ENCODE results near the gene RAB29.
A peak's percentile ranks its signal among the peaks of the same experiment; 100 is the strongest.
"Not testable (repeated sequence)": the region's sequence is repeated elsewhere in the genome, so short reads cannot be mapped to it uniquely, and the experiment has no call there.

The RAB29 gene, protein sequence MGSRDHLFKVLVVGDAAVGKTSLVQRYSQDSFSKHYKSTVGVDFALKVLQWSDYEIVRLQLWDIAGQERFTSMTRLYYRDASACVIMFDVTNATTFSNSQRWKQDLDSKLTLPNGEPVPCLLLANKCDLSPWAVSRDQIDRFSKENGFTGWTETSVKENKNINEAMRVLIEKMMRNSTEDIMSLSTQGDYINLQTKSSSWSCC

DNA sequence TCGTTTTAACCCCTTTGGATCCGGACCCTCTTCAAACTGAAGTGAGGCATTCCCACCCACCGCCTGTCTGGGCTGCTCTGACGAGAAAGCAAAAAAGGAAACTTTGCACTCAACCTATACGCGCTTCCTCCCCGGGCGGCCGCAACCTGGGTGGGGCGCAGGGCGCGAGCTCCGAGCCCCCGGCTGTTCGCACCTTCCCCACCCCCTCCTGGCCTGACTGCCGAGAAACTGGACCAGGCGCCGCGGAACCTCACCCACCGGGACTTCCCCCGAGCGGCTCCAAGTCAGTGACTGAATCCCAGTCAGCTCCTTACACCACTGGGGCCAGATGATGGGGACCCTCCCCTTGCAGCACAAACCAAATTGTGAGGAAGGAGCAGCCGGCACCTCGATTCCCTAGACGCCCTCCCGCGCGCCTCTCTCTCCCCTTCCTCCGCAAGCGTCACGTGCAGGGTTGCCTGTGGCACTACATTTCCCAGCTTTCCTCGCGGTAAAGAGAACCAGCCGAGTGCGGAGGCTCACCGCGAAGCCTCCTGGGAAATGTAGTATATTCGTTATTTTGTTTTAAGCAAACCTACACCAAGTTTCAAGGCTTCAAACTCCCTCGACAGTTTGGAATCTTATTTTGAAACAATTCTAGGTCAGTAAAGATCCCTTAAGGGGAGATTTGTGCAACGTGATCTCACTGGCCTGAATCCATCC lies at the start of gene RAB29:
Gene RAB29, minus strand, starts transcription at position 468 of the 702 bp plus-strand sequence. CDS start 526 bp downstream, outside the sequence.
- Histone ChIP-seq H3K27me3 (ENCODE audit: control insufficient read depth in 2 of 2, insufficient read depth in 2 of 2, low read length in 2 of 2) (no peaks in the 10 kb centered on the region), H3K4me3 (ENCODE audit: low read length in 2 of 2) (peak within 1 kb of the TSS; percentile 89 to 94), H3K9ac (ENCODE audit: low read depth in 1 of 2, low read length in 2 of 2) (peak within 1 kb of the TSS; percentile 80 to 83), H3K36me3 (ENCODE audit: control insufficient read depth in 2 of 2, insufficient read depth in 2 of 2, low read length in 2 of 2) (peaks cover under 1 to 4% of the 10 kb centered on the region in 2 donors), H3K27ac (ENCODE audit: low read depth in 2 of 2, low read length in 2 of 2) (peak within 1 kb of the TSS; percentile 31 to 68), H3K4me1 (ENCODE audit: control insufficient read depth in 2 of 2, insufficient read depth in 2 of 2, low read length in 2 of 2) (peaks cover 3 to 6% of the 10 kb centered on the region in 2 donors), H3K9me3 (ENCODE audit: control insufficient read depth in 2 of 2, low read length in 2 of 2) (no peaks in the 10 kb centered on the region)

DNA sequence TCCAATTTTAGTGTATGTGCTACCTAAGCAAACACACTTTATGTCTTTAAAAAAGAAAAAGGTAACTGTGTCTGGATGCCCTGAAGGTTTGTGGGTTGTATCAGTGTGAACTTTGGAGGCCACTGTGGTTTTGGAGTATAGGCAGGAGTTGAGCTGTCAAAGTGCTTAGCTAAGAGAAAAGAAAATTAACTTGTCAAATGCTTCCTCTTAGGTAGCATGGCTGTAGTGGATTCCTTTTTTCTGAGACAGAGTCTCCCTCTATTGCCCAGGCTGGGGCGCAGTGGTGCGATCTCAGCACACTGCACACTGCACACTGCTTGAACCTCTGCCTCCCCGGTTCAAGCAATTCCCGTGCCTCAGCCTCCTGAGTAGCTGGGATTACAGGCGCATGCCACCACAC lies 48.9 kb upstream of the RAB29 start:
- H3K4me3 ChIP-seq (ENCODE audit: low read length in 2 of 2) = no peak overlapping the region
- H3K27me3 ChIP-seq (ENCODE audit: control insufficient read depth in 2 of 2, insufficient read depth in 2 of 2, low read length in 2 of 2) = no peaks in the 10 kb centered on the region
- H3K4me1 ChIP-seq (ENCODE audit: control insufficient read depth in 2 of 2, insufficient read depth in 2 of 2, low read length in 2 of 2) = no peaks in the 10 kb centered on the region
- no peak overlapping the region for H3K27ac ChIP-seq (ENCODE audit: low read depth in 2 of 2, low read length in 2 of 2)
- H3K9ac ChIP-seq (ENCODE audit: low read depth in 1 of 2, low read length in 2 of 2) = no peak overlapping the region
- H3K36me3 ChIP-seq (ENCODE audit: control insufficient read depth in 2 of 2, insufficient read depth in 2 of 2, low read length in 2 of 2) = no peaks in the 10 kb centered on the region
- no peaks in the 10 kb centered on the region for H3K9me3 ChIP-seq (ENCODE audit: control insufficient read depth in 2 of 2, low read length in 2 of 2)

DNA sequence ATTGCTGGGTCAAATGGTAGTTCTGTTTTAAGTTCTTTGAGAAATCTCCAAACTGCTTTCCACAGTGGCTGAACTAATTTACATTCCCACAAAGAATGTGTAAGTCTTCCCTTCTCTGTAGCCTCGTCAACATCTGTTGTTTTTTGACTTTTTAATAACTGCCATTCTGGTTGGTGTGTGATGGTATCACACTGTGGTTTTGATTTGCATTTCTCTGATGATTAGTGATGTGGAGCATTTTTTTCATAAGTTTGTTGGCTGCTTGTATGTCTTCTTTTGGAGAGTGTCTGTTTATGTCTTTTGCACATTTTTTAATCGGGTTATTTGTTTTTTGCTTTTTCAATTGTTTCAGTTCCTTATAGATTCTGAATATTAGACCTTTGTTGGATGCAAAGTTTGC lies 48.0 kb upstream of the RAB29 start:
- H3K9ac ChIP-seq (ENCODE audit: low read depth in 1 of 2, low read length in 2 of 2); H3K36me3 ChIP-seq (ENCODE audit: control insufficient read depth in 2 of 2, insufficient read depth in 2 of 2, low read length in 2 of 2); H3K4me3 ChIP-seq (ENCODE audit: low read length in 2 of 2); H3K27me3 ChIP-seq (ENCODE audit: control insufficient read depth in 2 of 2, insufficient read depth in 2 of 2, low read length in 2 of 2); H3K27ac ChIP-seq (ENCODE audit: low read depth in 2 of 2, low read length in 2 of 2); H3K4me1 ChIP-seq (ENCODE audit: control insufficient read depth in 2 of 2, insufficient read depth in 2 of 2, low read length in 2 of 2); H3K9me3 ChIP-seq (ENCODE audit: control insufficient read depth in 2 of 2, low read length in 2 of 2): not testable (repeated sequence)

DNA sequence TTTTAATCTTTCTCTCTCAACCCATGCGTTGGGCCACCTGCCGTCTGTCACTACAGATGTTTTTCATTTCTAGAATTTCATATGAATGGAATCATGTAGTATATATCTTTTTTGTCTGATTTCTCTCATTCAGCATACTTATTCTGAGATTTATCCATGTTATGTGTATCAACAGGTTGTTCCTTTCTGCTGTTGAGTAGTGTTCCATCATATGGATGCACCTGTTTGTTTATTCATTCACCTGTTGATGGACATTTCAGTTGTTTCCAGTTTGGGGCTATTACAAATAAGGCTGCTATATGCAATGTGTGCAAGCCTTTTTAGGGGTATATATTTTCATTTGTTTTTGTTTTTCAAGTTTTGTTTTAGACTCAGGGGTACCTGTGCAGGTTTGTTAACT lies 47.1 kb upstream of the RAB29 start:
- Histone ChIP-seq H3K27ac (ENCODE audit: low read depth in 2 of 2, low read length in 2 of 2) (no peak overlapping the region), H3K9ac (ENCODE audit: low read depth in 1 of 2, low read length in 2 of 2) (no peak overlapping the region), H3K9me3 (ENCODE audit: control insufficient read depth in 2 of 2, low read length in 2 of 2) (no peaks in the 10 kb centered on the region), H3K36me3 (ENCODE audit: control insufficient read depth in 2 of 2, insufficient read depth in 2 of 2, low read length in 2 of 2) (no peaks in the 10 kb centered on the region), H3K27me3 (ENCODE audit: control insufficient read depth in 2 of 2, insufficient read depth in 2 of 2, low read length in 2 of 2) (no peaks in the 10 kb centered on the region), H3K4me1 (ENCODE audit: control insufficient read depth in 2 of 2, insufficient read depth in 2 of 2, low read length in 2 of 2) (no peaks in the 10 kb centered on the region), H3K4me3 (ENCODE audit: low read length in 2 of 2) (no peak overlapping the region)

DNA sequence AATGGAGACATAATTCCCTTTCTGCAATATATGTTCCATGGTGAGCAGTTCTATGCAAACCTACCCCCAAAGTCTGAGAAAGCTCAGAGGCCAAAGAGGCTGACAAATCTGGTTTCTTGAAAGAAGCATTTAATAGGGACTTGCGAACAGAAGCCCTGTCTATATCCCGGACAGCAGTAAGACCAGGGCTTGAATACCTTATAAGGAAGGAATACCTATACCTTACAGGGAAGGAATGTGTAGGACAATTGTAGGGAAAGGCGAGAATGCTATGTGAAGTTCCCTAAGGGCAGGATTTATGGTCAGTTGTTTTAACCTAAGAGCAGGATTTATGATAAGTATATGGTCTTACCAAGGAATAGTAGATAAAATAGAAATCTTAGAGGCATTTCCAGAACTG lies 42.7 kb upstream of the RAB29 start:
- H3K9ac ChIP-seq (ENCODE audit: low read depth in 1 of 2, low read length in 2 of 2) = no peak overlapping the region
- no peak overlapping the region for H3K27ac ChIP-seq (ENCODE audit: low read depth in 2 of 2, low read length in 2 of 2)
- no peaks in the 10 kb centered on the region for H3K36me3 ChIP-seq (ENCODE audit: control insufficient read depth in 2 of 2, insufficient read depth in 2 of 2, low read length in 2 of 2)
- no peak overlapping the region for H3K4me3 ChIP-seq (ENCODE audit: low read length in 2 of 2)
- no peaks in the 10 kb centered on the region for H3K27me3 ChIP-seq (ENCODE audit: control insufficient read depth in 2 of 2, insufficient read depth in 2 of 2, low read length in 2 of 2)
- peaks cover 6% of the 10 kb centered on the region in 2 donors for H3K4me1 ChIP-seq (ENCODE audit: control insufficient read depth in 2 of 2, insufficient read depth in 2 of 2, low read length in 2 of 2)
- no peaks in the 10 kb centered on the region for H3K9me3 ChIP-seq (ENCODE audit: control insufficient read depth in 2 of 2, low read length in 2 of 2)

DNA sequence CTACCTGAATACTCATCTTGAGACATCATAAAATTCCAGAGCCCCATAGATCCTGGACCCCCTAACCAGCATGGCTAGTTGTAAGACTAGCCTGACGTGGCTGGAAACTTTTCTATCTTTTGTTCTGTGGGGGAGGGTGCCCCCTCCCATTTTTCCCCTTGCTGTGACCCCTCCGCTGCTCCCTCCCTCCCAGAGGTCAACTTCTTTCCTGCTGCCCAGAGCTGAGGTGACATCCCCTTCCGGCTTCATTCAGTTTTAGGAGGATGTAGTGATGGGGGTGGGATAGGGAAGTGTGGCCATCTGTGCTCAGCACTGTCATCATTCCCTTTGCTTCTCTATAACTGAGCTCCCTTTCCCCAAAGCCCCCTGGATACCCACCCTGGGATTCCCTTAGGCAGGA lies 42.1 kb upstream of the RAB29 start:
- H3K27ac ChIP-seq (ENCODE audit: low read depth in 2 of 2, low read length in 2 of 2) = no peak overlapping the region
- no peak overlapping the region for H3K9ac ChIP-seq (ENCODE audit: low read depth in 1 of 2, low read length in 2 of 2)
- H3K36me3 ChIP-seq (ENCODE audit: control insufficient read depth in 2 of 2, insufficient read depth in 2 of 2, low read length in 2 of 2) = no peaks in the 10 kb centered on the region
- H3K4me1 ChIP-seq (ENCODE audit: control insufficient read depth in 2 of 2, insufficient read depth in 2 of 2, low read length in 2 of 2) = peaks cover 6 to 7% of the 10 kb centered on the region in 2 donors
- no peaks in the 10 kb centered on the region for H3K27me3 ChIP-seq (ENCODE audit: control insufficient read depth in 2 of 2, insufficient read depth in 2 of 2, low read length in 2 of 2)
- no peak overlapping the region for H3K4me3 ChIP-seq (ENCODE audit: low read length in 2 of 2)
- no peaks in the 10 kb centered on the region for H3K9me3 ChIP-seq (ENCODE audit: control insufficient read depth in 2 of 2, low read length in 2 of 2)

DNA sequence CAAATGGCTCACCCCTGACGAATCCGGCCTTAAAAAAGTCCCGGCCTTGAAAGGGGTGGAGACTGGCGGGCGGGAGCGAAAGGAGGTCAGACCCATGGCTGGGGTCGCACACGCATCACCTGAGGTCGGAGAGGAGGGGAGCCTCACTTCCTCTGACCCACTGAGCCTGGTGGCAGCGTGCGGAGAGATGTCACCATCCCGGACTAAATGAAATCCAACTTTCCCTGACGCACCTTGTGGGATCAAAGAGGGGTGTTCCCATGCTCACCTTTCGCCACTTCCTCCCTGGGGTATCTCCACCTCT lies 38.4 kb upstream of the RAB29 start:
- no peaks in the 10 kb centered on the region for H3K27me3 ChIP-seq (ENCODE audit: control insufficient read depth in 2 of 2, insufficient read depth in 2 of 2, low read length in 2 of 2)
- peak overlapping the region; percentile 76 for H3K9ac ChIP-seq (ENCODE audit: low read depth in 1 of 2, low read length in 2 of 2)
- peak overlapping the region; percentile 78 to 83 for H3K4me3 ChIP-seq (ENCODE audit: low read length in 2 of 2)
- peak overlapping the region in 1 of 2 donors; percentile 65 for H3K27ac ChIP-seq (ENCODE audit: low read depth in 2 of 2, low read length in 2 of 2)
- no peaks in the 10 kb centered on the region for H3K36me3 ChIP-seq (ENCODE audit: control insufficient read depth in 2 of 2, insufficient read depth in 2 of 2, low read length in 2 of 2)
- H3K4me1 ChIP-seq (ENCODE audit: control insufficient read depth in 2 of 2, insufficient read depth in 2 of 2, low read length in 2 of 2) = peaks cover 6 to 16% of the 10 kb centered on the region in 2 donors
- H3K9me3 ChIP-seq (ENCODE audit: control insufficient read depth in 2 of 2, low read length in 2 of 2) = no peaks in the 10 kb centered on the region

DNA sequence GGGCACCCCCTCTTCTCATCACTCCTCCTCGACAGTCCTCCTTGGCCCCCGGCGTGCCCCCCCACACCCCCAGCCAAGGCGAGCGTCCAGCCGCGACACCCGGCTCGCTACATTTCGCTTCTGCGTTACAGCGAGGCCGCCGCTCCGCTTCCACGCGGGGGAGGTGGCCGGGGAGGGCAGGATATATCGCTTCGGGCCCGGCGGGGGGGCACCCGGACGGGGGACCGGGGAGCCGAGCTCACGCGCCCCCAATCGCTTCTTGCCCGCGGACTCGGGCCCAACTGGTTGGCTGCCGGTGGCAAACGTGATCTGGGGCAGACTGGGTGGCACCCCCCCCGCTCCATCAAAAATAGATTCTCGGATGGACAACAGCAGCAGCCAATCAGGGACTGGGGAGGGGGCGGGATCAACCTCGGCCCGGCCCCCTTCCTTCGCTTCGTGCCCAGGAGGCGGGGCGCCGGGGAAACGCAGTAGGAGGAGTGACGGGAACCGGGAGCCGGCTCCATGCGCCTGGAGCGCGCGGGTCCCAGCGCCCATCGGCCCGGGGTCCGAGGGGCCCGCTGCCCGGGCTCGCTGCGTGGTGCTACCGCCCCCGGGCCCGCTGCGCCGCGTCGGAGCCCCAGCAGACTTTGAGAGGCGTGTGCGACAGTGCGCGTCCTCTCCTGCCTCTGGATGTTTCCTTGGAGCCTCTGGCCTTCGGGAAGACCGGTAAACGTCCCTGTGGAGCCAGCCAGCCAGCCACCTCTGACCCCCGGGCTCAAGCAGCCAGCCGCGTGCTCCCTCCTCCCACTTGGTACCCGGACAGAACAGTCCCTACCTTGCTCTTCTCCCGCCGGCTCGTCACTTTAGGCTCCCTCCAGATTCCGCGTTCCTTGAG lies 37.8 kb upstream of the RAB29 start, which contains the start of gene SLC41A1:
Gene SLC41A1, minus strand, starts transcription at position 321 of the 877 bp plus-strand sequence. CDS start 2,757 bp downstream, outside the sequence.
- no peaks in the 10 kb centered on the region for H3K36me3 ChIP-seq (ENCODE audit: control insufficient read depth in 2 of 2, insufficient read depth in 2 of 2, low read length in 2 of 2)
- peak within 1 kb of the TSS; percentile 64 to 65 for H3K27ac ChIP-seq (ENCODE audit: low read depth in 2 of 2, low read length in 2 of 2)

DNA sequence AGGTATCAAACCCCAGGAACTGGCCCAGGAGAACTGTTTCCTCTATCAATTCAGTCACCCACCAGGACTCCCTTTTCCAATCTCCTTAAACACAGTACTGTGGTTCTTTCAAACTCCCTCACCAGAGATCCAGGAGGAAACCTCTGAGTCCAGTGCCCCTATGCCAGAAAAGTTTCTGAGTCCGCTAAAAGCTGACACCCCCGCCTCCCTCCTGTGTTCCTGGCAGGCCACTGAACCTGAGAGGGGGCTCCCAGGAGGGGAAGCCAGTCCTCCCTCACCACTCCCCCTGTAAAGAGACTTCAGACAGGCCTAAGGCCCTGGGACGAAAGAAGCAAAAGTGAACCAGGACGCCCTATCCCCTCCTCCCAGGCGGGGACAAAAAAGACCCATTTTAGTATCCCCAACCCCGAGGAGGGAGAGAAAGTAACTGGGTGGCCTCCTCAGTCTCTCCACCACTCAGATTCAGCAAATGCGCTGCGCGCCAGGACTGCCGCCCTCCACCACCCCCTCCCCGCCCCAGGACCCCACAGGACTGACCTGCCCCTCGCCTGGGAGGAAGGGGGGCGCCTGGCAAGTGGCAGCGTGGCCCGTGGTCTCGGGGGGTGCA lies 37.1 kb upstream of the RAB29 start:
- H3K9me3 ChIP-seq (ENCODE audit: control insufficient read depth in 2 of 2, low read length in 2 of 2) = no peaks in the 10 kb centered on the region
- H3K4me1 ChIP-seq (ENCODE audit: control insufficient read depth in 2 of 2, insufficient read depth in 2 of 2, low read length in 2 of 2) = peaks cover 6 to 16% of the 10 kb centered on the region in 2 donors
- peak overlapping the region; percentile 54 to 76 for H3K9ac ChIP-seq (ENCODE audit: low read depth in 1 of 2, low read length in 2 of 2)
- H3K27ac ChIP-seq (ENCODE audit: low read depth in 2 of 2, low read length in 2 of 2) = peak overlapping the region; percentile 64 to 65
- peak overlapping the region; percentile 78 to 83 for H3K4me3 ChIP-seq (ENCODE audit: low read length in 2 of 2)
- H3K27me3 ChIP-seq (ENCODE audit: control insufficient read depth in 2 of 2, insufficient read depth in 2 of 2, low read length in 2 of 2) = no peaks in the 10 kb centered on the region
- no peaks in the 10 kb centered on the region for H3K36me3 ChIP-seq (ENCODE audit: control insufficient read depth in 2 of 2, insufficient read depth in 2 of 2, low read length in 2 of 2)

More for the DNA sequence above, 37.8 kb upstream of the RAB29 start, which contains the start of gene SLC41A1:
- Histone ChIP-seq H3K4me3 (ENCODE audit: low read length in 2 of 2) (peak within 1 kb of the TSS; percentile 78 to 83), H3K4me1 (ENCODE audit: control insufficient read depth in 2 of 2, insufficient read depth in 2 of 2, low read length in 2 of 2) (peaks cover 6 to 16% of the 10 kb centered on the region in 2 donors), H3K27me3 (ENCODE audit: control insufficient read depth in 2 of 2, insufficient read depth in 2 of 2, low read length in 2 of 2) (no peaks in the 10 kb centered on the region), H3K9me3 (ENCODE audit: control insufficient read depth in 2 of 2, low read length in 2 of 2) (no peaks in the 10 kb centered on the region), H3K9ac (ENCODE audit: low read depth in 1 of 2, low read length in 2 of 2) (peak within 1 kb of the TSS; percentile 76)
